IMR-90 (cell line): ENCODE results near the gene CLSTN1. TPM values are rescaled to one million over a fixed set of nuclear protein-coding genes. Genes with fewer than 3 reads are reported as not detected.

Experiments
- ATAC-seq: fragments of 200-7000 bp; cut with Tn5 transposase; 2 replicates; pipeline ENCODE4 v1.9.1; 2020; ENCODE audit warnings: low read depth, mild to moderate bottlenecking, moderate library complexity
- BruUV-seq: library from RNA; stranded (reverse); fragments of 400-500 nt; replicated peaks from 2 replicates; lab custom pipeline; 2021; lab: Mats Ljungman, UMichigan
- CTCF ChIA-PET: fragments of 300-600 bp; formaldehyde crosslinking; extraction: SDS; loops from one replicate; lab custom pipeline; 2021; ENCODE audit warnings: antibody characterized with exemption; lab: Yijun Ruan, JAX
- POLR2A ChIA-PET: fragments of 300-600 bp; sonication (Branson Sonifier 250); formaldehyde crosslinking; loops from one replicate; lab custom pipeline; 2022; ENCODE audit warnings: antibody characterized with exemption; ENCODE audit not compliant: unreplicated experiment; lab: Charles Lee
- DNase-seq: peaks from one replicate; pipeline ENCODE4 v3.0.0; 2013
- H2AFZ ChIP-seq: replicated peaks from 2 replicates; pipeline ENCODE3; 2013; ENCODE audit warnings: low read length, mild to moderate bottlenecking; ENCODE audit not compliant: poor library complexity
- H2AK5ac ChIP-seq: 2 replicates; pipeline ENCODE4 v1.6.1; 2013; ENCODE audit warnings: low read depth, low read length, inconsistent platforms
- H2AK9ac ChIP-seq: replicated peaks from 2 replicates; pipeline ENCODE3; 2013; ENCODE audit warnings: mild to moderate bottlenecking, low read depth, low read length, moderate library complexity; ENCODE audit not compliant: poor library complexity
- H2BK120ac ChIP-seq: 2 replicates; pipeline ENCODE4 v1.6.1; 2013; ENCODE audit warnings: low read depth, low read length, inconsistent platforms
- H2BK15ac ChIP-seq: 3 replicates; pipeline ENCODE4 v1.6.1; 2013; ENCODE audit warnings: low read depth, low read length, inconsistent platforms
- H2BK20ac ChIP-seq: 2 replicates; pipeline ENCODE4 v1.6.1; 2013; ENCODE audit warnings: low read depth, mild to moderate bottlenecking, inconsistent platforms, low read length, moderate library complexity
- H2BK5ac ChIP-seq: 2 replicates; pipeline ENCODE4 v1.6.1; 2013; ENCODE audit warnings: mild to moderate bottlenecking, low read depth, low read length, inconsistent platforms; ENCODE audit not compliant: poor library complexity, severe bottlenecking
- H3K14ac ChIP-seq: replicated peaks from 2 replicates; pipeline ENCODE4 v1.6.1; 2013; ENCODE audit warnings: low read depth, low read length, inconsistent platforms
- H3K18ac ChIP-seq: 2 replicates; pipeline ENCODE4 v1.6.1; 2013; ENCODE audit warnings: low read depth, low read length, control low read depth
- H3K23ac ChIP-seq: 2 replicates; pipeline ENCODE4 v1.6.1; 2013; ENCODE audit warnings: low read depth, low read length, inconsistent platforms
- H3K27ac ChIP-seq: 2 replicates; pipeline ENCODE4 v1.5.1; 2013; ENCODE audit warnings: mild to moderate bottlenecking, control low read depth, low read length; ENCODE audit not compliant: insufficient read depth
- H3K27me3 ChIP-seq: 2 replicates; pipeline ENCODE4 v1.6.1; 2013; ENCODE audit warnings: low read length; ENCODE audit not compliant: control insufficient read depth, insufficient read depth
- H3K36me3 ChIP-seq: 2 replicates; pipeline ENCODE4 v1.6.1; 2013; ENCODE audit warnings: low read length, mixed read lengths; ENCODE audit not compliant: control insufficient read depth, insufficient read depth
- H3K4ac ChIP-seq: 2 replicates; pipeline ENCODE4 v1.6.1; 2013; ENCODE audit warnings: low read depth, low read length, inconsistent platforms
- H3K4me1 ChIP-seq: 2 replicates; pipeline ENCODE4 v1.6.1; 2013; ENCODE audit warnings: low read length, mixed read lengths; ENCODE audit not compliant: control insufficient read depth, insufficient read depth
- H3K4me2 ChIP-seq: 2 replicates; pipeline ENCODE4 v1.6.1; 2013; ENCODE audit warnings: low read depth, mild to moderate bottlenecking, control low read depth, low read length, moderate library complexity
- H3K4me3 ChIP-seq: 2 replicates; pipeline ENCODE4 v1.5.1; 2013; ENCODE audit warnings: low read depth, mild to moderate bottlenecking, control low read depth, low read length, moderate library complexity; ENCODE audit not compliant: insufficient read depth
- H3K56ac ChIP-seq: 2 replicates; pipeline ENCODE4 v1.6.1; 2013; ENCODE audit warnings: low read length, inconsistent platforms; ENCODE audit not compliant: insufficient read depth; ENCODE audit errors: extremely low read depth
- H3K79me1 ChIP-seq, 2 experiments: 2 replicates each; pipeline ENCODE4 v1.6.1; 2013; ENCODE audit warnings: low read length in 2 of 2, inconsistent platforms in 1 of 2, low read depth in 1 of 2
- H3K9ac ChIP-seq: 2 replicates; pipeline ENCODE4 v1.6.1; 2013; ENCODE audit warnings: low read depth, low read length, control low read depth
- H3K9me1 ChIP-seq: 2 replicates; pipeline ENCODE4 v1.6.1; 2013; ENCODE audit warnings: low read length, inconsistent platforms; ENCODE audit not compliant: insufficient read depth
- H3K9me3 ChIP-seq: 2 replicates; pipeline ENCODE4 v1.6.1; 2013; ENCODE audit warnings: low read length; ENCODE audit not compliant: control insufficient read depth, insufficient read depth
- H4K20me1 ChIP-seq: 2 replicates; pipeline ENCODE4 v1.6.1; 2013; ENCODE audit warnings: low read length, inconsistent platforms; ENCODE audit not compliant: insufficient read depth
- H4K5ac ChIP-seq: 2 replicates; pipeline ENCODE4 v1.6.1; 2013; ENCODE audit warnings: mild to moderate bottlenecking, low read depth, low read length, control low read depth
- H4K8ac ChIP-seq, 2 experiments: 2 replicates each; pipeline ENCODE4 v1.6.1; 2013; ENCODE audit warnings: low read depth in 2 of 2, low read length in 2 of 2, control low read depth in 1 of 2, inconsistent platforms in 1 of 2
- H4K91ac ChIP-seq: 2 replicates; pipeline ENCODE4 v1.6.1; 2013; ENCODE audit warnings: low read depth, low read length, inconsistent platforms; ENCODE audit not compliant: insufficient read depth
- BHLHE40 ChIP-seq: fragments of 150-350 bp; IDR thresholded peaks from 2 replicates; pipeline ENCODE4 v1.6.1; 2016; ENCODE audit warnings: mild to moderate bottlenecking, low read depth, low read length
- CEBPB ChIP-seq: IDR thresholded peaks from 2 replicates; pipeline ENCODE4 v1.6.1; 2012; ENCODE audit warnings: low read depth, low read length, improper control_type of control experiment
- CHD1 ChIP-seq: IDR thresholded peaks from 2 replicates; pipeline ENCODE4 v1.6.1; 2012; ENCODE audit warnings: low read depth, low read length, improper control_type of control experiment
- CTCF ChIP-seq: conservative IDR thresholded peaks from 2 replicates; pipeline ENCODE4 v1.5.1; 2012; ENCODE audit warnings: mild to moderate bottlenecking, low read depth, low read length, improper control_type of control experiment
- ELK1 ChIP-seq: fragments of 150-350 bp; IDR thresholded peaks from 2 replicates; pipeline ENCODE4 v1.6.1; 2016; ENCODE audit warnings: low read depth, mild to moderate bottlenecking, low read length, moderate library complexity, borderline replicate concordance
- FOS ChIP-seq: fragments of 150-350 bp; IDR thresholded peaks from 2 replicates; pipeline ENCODE4 v1.6.1; 2016; ENCODE audit warnings: low read depth, low read length
- MAFK ChIP-seq: IDR thresholded peaks from 2 replicates; pipeline ENCODE4 v1.6.1; 2012; ENCODE audit warnings: low read depth, low read length, improper control_type of control experiment
- MAZ ChIP-seq: IDR thresholded peaks from 2 replicates; pipeline ENCODE4 v1.6.1; 2012; ENCODE audit warnings: low read depth, mild to moderate bottlenecking, low read length, improper control_type of control experiment, moderate library complexity, borderline replicate concordance
- MXI1 ChIP-seq: IDR thresholded peaks from 2 replicates; pipeline ENCODE4 v1.6.1; 2012; ENCODE audit warnings: low read depth, mild to moderate bottlenecking, low read length, moderate library complexity, borderline replicate concordance
- NFE2L2 ChIP-seq: fragments of 150-350 bp; IDR thresholded peaks from 2 replicates; pipeline ENCODE4 v1.6.1; 2016; ENCODE audit warnings: low read depth, mild to moderate bottlenecking, low read length
- POLR2A ChIP-seq: IDR thresholded peaks from 2 replicates; pipeline ENCODE4 v1.6.1; 2012; ENCODE audit warnings: mild to moderate bottlenecking, low read depth, low read length
- RAD21 ChIP-seq: IDR thresholded peaks from 2 replicates; pipeline ENCODE4 v1.6.1; 2012; ENCODE audit warnings: low read length, improper control_type of control experiment
- RCOR1 ChIP-seq: IDR thresholded peaks from 2 replicates; pipeline ENCODE4 v1.6.1; 2012; ENCODE audit warnings: mild to moderate bottlenecking, low read length, improper control_type of control experiment; ENCODE audit not compliant: insufficient replicate concordance
- RFX5 ChIP-seq: IDR thresholded peaks from 2 replicates; pipeline ENCODE4 v1.8.0; 2012; ENCODE audit warnings: low read depth, mild to moderate bottlenecking, low read length, moderate library complexity
- SMC3 ChIP-seq: fragments of 150-350 bp; IDR thresholded peaks from 2 replicates; pipeline ENCODE4 v1.6.1; 2016; ENCODE audit warnings: low read depth, mild to moderate bottlenecking, antibody characterized with exemption, low read length, moderate library complexity
- WGBS, 2 experiments: methylation state at CpG; one replicate each; pipeline versions ENCODE4 v1.1.5 to v1.1.7; 2013; ENCODE audit warnings: missing lambda C conversion rate in 2 of 2; ENCODE audit not compliant: insufficient read length in 1 of 2; ENCODE audit errors: extremely low coverage in 2 of 2; 5-methylcytosine and 5-hydroxymethylcytosine counted together
- dilution Hi-C: fragments of 300-500 bp; cut with HindIII; formaldehyde crosslinking; loops from one replicate; pipeline ENCODE4 v1.14.3; 2018; ENCODE audit warnings: low sequenced_read_pairs; ENCODE audit not compliant: unreplicated experiment
- in situ Hi-C: fragments of 300-500 bp; cut with MboI; formaldehyde crosslinking; loops from 3 replicates; pipeline ENCODE4 v1.14.3; 2019; ENCODE audit warnings: low sequenced_read_pairs, inconsistent platforms, mixed read lengths
- intact Hi-C: fragments of 100-400 bp; cut with micrococcal nuclease; formaldehyde crosslinking; loops from 2 replicates; pipeline ENCODE4 v1.10.0; 2022
- polyA plus RNA-seq, 3 experiments: library from polyadenylated mRNA; depleted of rRNA; stranded (reverse); fragments of >200 nt; gene quantifications; 2 replicates each; pipeline ENCODE4 v1.2.3, GENCODE V29; 2012; ENCODE audit warnings: low replicate concordance in 1 of 3
- total RNA-seq: library from RNA; depleted of rRNA; stranded (reverse); fragments of >200 nt; gene quantifications from 2 replicates; pipeline ENCODE4 v1.2.3, GENCODE V29; 2012
- TF ChIP-seq, protein P1 (sequence below): fragments of 150-350 bp; IDR thresholded peaks from 2 replicates; pipeline ENCODE4 v1.6.1; 2017; ENCODE audit warnings: mild to moderate bottlenecking, antibody characterized with exemption, low read length, low read depth

CLSTN1 gene
- total and polyA plus RNA-seq, 2 of the 4 experiments (the other 2 are of a cell fraction), result 30.1 to 72.2 TPM

- Histone ChIP-seq H3K79me1 (peaks cover 35 to 67% of the 10 kb centered on the region in 2 experiments), H3K27me3 (no peaks in the 10 kb centered on the region), H3K56ac (no peak overlapping the region), H3K4me2 (no peak overlapping the region), H3K4ac (no peak overlapping the region), H3K9me3 (no peaks in the 10 kb centered on the region), H2BK120ac (no peak overlapping the region), H3K18ac (no peak overlapping the region), H3K9ac (no peak overlapping the region), H4K91ac (no peak overlapping the region), H3K36me3 (no peaks in the 10 kb centered on the region), H2AFZ (no peak overlapping the region), H2AK9ac (no peak overlapping the region), H2AK5ac (no peak overlapping the region), H2BK20ac (no peak overlapping the region), H3K14ac (peak overlapping the region; percentile 55; the same call in 1 of the 2 replicates), H3K9me1 (peaks cover 3% of the 10 kb centered on the region; the same call in 1 of the 2 replicates), H3K4me1 (peaks cover 2% of the 10 kb centered on the region; the same call in 1 of the 2 replicates), H2BK15ac (no peak overlapping the region), H4K20me1 (peaks cover 57% of the 10 kb centered on the region), H3K4me3 (no peak overlapping the region), H4K8ac (no peak overlapping the region), H3K27ac (no peak overlapping the region), H2BK5ac (no peak overlapping the region), H3K23ac (no peak overlapping the region), H4K5ac (no peak overlapping the region)
- DNase-seq, result no peak
- peak; percentile 64 for ATAC-seq
- 87% methylated on average over 3 of the region's 6 CpGs; no CpG with 5 or more reads in 1 of the 2 experiments for WGBS, 2 experiments
- intact Hi-C loops, result no loop called here
- BruUV-seq, result no TSS peak
- TF ChIP-seq CEBPB (no peak), RFX5 (no peak), MXI1 (no peak), SMC3 (no peak), RCOR1 (no peak), ELK1 (no peak), CTCF (no peak), FOS (no peak), RAD21 (no peak), MAFK (no peak), MAZ (no peak), POLR2A (no peak), BHLHE40 (no peak), CHD1 (no peak), NFE2L2 (no peak)
- TF ChIP-seq, protein P1, sequence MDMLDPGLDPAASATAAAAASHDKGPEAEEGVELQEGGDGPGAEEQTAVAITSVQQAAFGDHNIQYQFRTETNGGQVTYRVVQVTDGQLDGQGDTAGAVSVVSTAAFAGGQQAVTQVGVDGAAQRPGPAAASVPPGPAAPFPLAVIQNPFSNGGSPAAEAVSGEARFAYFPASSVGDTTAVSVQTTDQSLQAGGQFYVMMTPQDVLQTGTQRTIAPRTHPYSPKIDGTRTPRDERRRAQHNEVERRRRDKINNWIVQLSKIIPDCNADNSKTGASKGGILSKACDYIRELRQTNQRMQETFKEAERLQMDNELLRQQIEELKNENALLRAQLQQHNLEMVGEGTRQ, result no peak
- dilution Hi-C loops, result no loop called here
- POLR2A ChIA-PET, result no interaction called here
- CTCF ChIA-PET, result interaction anchor here (1.0 to 1.6 kb wide), 2 partner anchors 9 to 10 kb away, joined by 4 read pairs; no protein-coding TSS in a partner anchor
- in situ Hi-C loops, result loop anchor here (5.0 kb wide), 1 partner anchor 82 kb away; no protein-coding TSS in a partner anchor
Observed at GRCh38 chr1:9785406-9785805, 38.4 kb downstream of the CLSTN1 start.
